Keratinocyte (primary cell): ENCODE data around the gene TRMT1.

Source experiments
- CTCF ChIP-seq, 3 experiments: IDR thresholded peaks in 1 of 3; conservative IDR thresholded peaks in 1 of 3; optimal IDR thresholded peaks in 1 of 3; 2 replicates in 2 of 3; 3 replicates in 1 of 3; pipeline versions ENCODE3 to v1.5.1; 2011; ENCODE audit warnings: low read length in 3 of 3, mild to moderate bottlenecking in 3 of 3, moderate library complexity in 2 of 3, control low read depth in 1 of 3, inconsistent platforms in 1 of 3; ENCODE audit not compliant: insufficient read depth in 2 of 3; ENCODE audit errors: extremely low read depth in 1 of 3
- EZH2 ChIP-seq: IDR thresholded peaks from one replicate; pipeline ENCODE4 v1.6.1; 2012; ENCODE audit warnings: inconsistent platforms, mild to moderate bottlenecking, low read length, moderate library complexity

- TF ChIP-seq CTCF (optimal IDR thresholded peaks at IDR 0.05 in 1 of 3, IDR thresholded peaks at IDR 0.05 in 1 of 3, conservative IDR thresholded peaks at IDR 0.05 in 1 of 3; ENCODE audit: extremely low read depth in 1 of 3, insufficient read depth in 2 of 3, low read length in 3 of 3) (no peak), EZH2 (no peak)
Measured at GRCh38 chr19:13086341-13086740, 30.2 kb downstream of the TRMT1 start.
